Measurements from ENCODE around the gene NHERF2.

DNA sequence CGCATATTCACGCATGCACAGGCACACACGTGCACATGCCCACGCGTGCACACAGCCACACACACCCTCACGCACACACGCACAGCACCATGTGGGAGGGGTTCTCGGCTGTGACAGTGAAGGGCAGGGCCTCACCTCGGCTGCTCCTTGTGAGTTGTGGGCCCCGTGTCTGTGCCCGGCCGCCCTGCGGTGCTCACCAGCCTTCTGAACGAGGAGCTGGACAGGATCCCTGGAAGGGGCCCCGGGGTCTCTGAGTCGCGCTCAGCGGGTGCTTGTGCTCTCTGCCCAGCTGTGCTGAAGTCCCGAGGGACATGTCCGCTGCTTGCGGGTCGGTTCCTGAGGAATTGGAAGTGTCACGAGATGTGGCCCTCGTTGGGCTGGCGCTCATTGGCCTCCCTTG is 37.2 kb downstream of the NHERF2 start:
- TF ChIP-seq POLR2A (IDR thresholded peaks at IDR 0.05) (no peak), EP300 (IDR thresholded peaks at IDR 0.05) (no peak)
